Liver (tissue), 9 donors: ENCODE results near the gene MINAR1. TPM values are rescaled to one million over a fixed set of nuclear protein-coding genes. Genes with fewer than 3 reads are reported as not detected.

Source experiments
- DNase-seq: peaks from one replicate; pipeline ENCODE4 v3.0.0-alpha.2; 2017; ENCODE audit warnings: low spot score
- H3K27ac ChIP-seq, 2 donors: one replicate each; pipeline ENCODE4 v1.7.0; 2013; ENCODE audit warnings: inconsistent platforms in 2 of 2, low read length in 2 of 2, control low read depth in 1 of 2, low read depth in 1 of 2, mild to moderate bottlenecking in 1 of 2
- H3K27me3 ChIP-seq, 4 donors: one replicate each; pipeline versions ENCODE4 v1.6.1 to v1.7.0; 2013; ENCODE audit warnings: low read length in 3 of 4, inconsistent platforms in 1 of 4, mild to moderate bottlenecking in 1 of 4, moderate library complexity in 1 of 4; ENCODE audit not compliant: control insufficient read depth in 4 of 4, insufficient read depth in 4 of 4
- H3K36me3 ChIP-seq, 4 donors: one replicate each; pipeline versions ENCODE4 v1.6.1 to v1.7.0; 2013; ENCODE audit warnings: low read length in 3 of 4, mild to moderate bottlenecking in 3 of 4, low read depth in 1 of 4, moderate library complexity in 1 of 4; ENCODE audit not compliant: control insufficient read depth in 4 of 4, insufficient read depth in 3 of 4
- H3K4me1 ChIP-seq, 4 donors: one replicate each; pipeline versions ENCODE4 v1.6.1 to v1.7.0; 2013; ENCODE audit warnings: low read length in 3 of 4, mild to moderate bottlenecking in 3 of 4, moderate library complexity in 1 of 4; ENCODE audit not compliant: control insufficient read depth in 4 of 4, insufficient read depth in 4 of 4
- H3K4me3 ChIP-seq, 3 donors: one replicate each; pipeline versions ENCODE4 v1.6.1 to v1.7.0; 2013; ENCODE audit warnings: low read length in 3 of 3, control low read depth in 1 of 3, low read depth in 1 of 3, mild to moderate bottlenecking in 1 of 3
- H3K9ac ChIP-seq, 2 donors: one replicate each; pipeline ENCODE4 v1.7.0; 2013; ENCODE audit warnings: low read length in 2 of 2, mild to moderate bottlenecking in 2 of 2, moderate library complexity in 2 of 2, control low read depth in 1 of 2, low read depth in 1 of 2
- H3K9me3 ChIP-seq, 4 donors: one replicate each; pipeline versions ENCODE4 v1.6.1 to v1.7.0; 2013; ENCODE audit warnings: low read length in 3 of 4; ENCODE audit not compliant: control insufficient read depth in 4 of 4
- ATF3 ChIP-seq: IDR thresholded peaks from 2 replicates; pipeline ENCODE4 v1.6.1; 2016; ENCODE audit warnings: antibody characterized with exemption
- CTCF ChIP-seq: fragments of 150-350 bp; IDR thresholded peaks from 2 replicates; pipeline ENCODE4 v1.5.1; 2017; ENCODE audit warnings: improper control_type of control experiment, low read depth, low read length; ENCODE audit not compliant: missing input control
- FOXA1 ChIP-seq: IDR thresholded peaks from 2 replicates; pipeline ENCODE4 v1.6.1; 2016; ENCODE audit warnings: antibody characterized with exemption
- FOXA2 ChIP-seq: IDR thresholded peaks from 2 replicates; pipeline ENCODE4 v1.6.1; 2016; ENCODE audit warnings: antibody characterized with exemption
- GABPA ChIP-seq, 2 donors: IDR thresholded peaks in 1 of 2; conservative IDR thresholded peaks in 1 of 2; 2 replicates each; pipeline ENCODE4 v1.6.1; 2016; ENCODE audit warnings: antibody characterized with exemption in 2 of 2, mild to moderate bottlenecking in 1 of 2, moderate library complexity in 1 of 2
- HNF4A ChIP-seq, 2 donors: conservative IDR thresholded peaks; 2 replicates each; pipeline ENCODE4 v1.6.1; 2016; ENCODE audit warnings: antibody characterized with exemption in 2 of 2, mild to moderate bottlenecking in 2 of 2
- JUND ChIP-seq, 2 donors: IDR thresholded peaks; 2 replicates each; pipeline ENCODE4 v1.6.1; 2016; ENCODE audit warnings: antibody characterized with exemption in 2 of 2
- MAX ChIP-seq: IDR thresholded peaks from 2 replicates; pipeline ENCODE4 v1.6.1; 2016; ENCODE audit warnings: antibody characterized with exemption
- NR2F2 ChIP-seq: IDR thresholded peaks from 2 replicates; pipeline ENCODE4 v1.6.1; 2016; ENCODE audit warnings: antibody characterized with exemption
- RAD21 ChIP-seq, 2 donors: IDR thresholded peaks; 2 replicates each; pipeline ENCODE4 v1.6.1; 2016; ENCODE audit warnings: antibody characterized with exemption in 2 of 2, mild to moderate bottlenecking in 2 of 2
- REST ChIP-seq: IDR thresholded peaks from 2 replicates; pipeline ENCODE4 v1.6.1; 2016; ENCODE audit warnings: antibody characterized with exemption, mild to moderate bottlenecking
- RXRA ChIP-seq, 2 donors: IDR thresholded peaks; 2 replicates each; pipeline ENCODE4 v1.6.1; 2017 to 2018; ENCODE audit warnings: antibody characterized with exemption in 2 of 2, mild to moderate bottlenecking in 1 of 2
- SP1 ChIP-seq: IDR thresholded peaks from 2 replicates; pipeline ENCODE4 v1.6.1; 2018; ENCODE audit warnings: antibody characterized with exemption, mild to moderate bottlenecking
- WGBS: extraction: QIAGEN DNeasy Blood & Tissue Kit; methylation state at CpG from one replicate; pipeline ENCODE4 v1.1.7; 2013; 5-methylcytosine and 5-hydroxymethylcytosine counted together
- polyA plus RNA-seq, 2 donors: library from polyadenylated mRNA; stranded (reverse) in 1 of 2; unstranded in 1 of 2; fragments of 200-250 nt in 1 of 2; fragments of >200 nt in 1 of 2; fragmentation: Nextera tagmentation in 1 of 2; extraction: Ambion mirVana in 1 of 2; gene quantifications; one replicate each; pipeline versions ENCODE4 v1.2.1 to v1.2.3, GENCODE V29; 2013 to 2015
- total RNA-seq, 2 donors: library from RNA; depleted of rRNA; stranded (reverse); fragments of >200 nt; gene quantifications; one replicate each; pipeline ENCODE4 v1.2.3, GENCODE V29; 2014
- donor health status: healthy.
- donor health status: healthy.
- donor health status: healthy.
- donor health status: healthy.
- donor health status: healthy.

The MINAR1 gene
- total and polyA plus RNA-seq, 4 donors: 0.01 to 0.14 (median 0.07) TPM

- no peak overlapping the region for H3K4me3 ChIP-seq
Measured at GRCh38 chr15:79478108-79478507, 46.0 kb downstream of the MINAR1 start.

GRCh38 chr15:79479616-79480015, 47.5 kb downstream of the MINAR1 start:
- WGBS: 79% methylated on average over 2 of the region's 2 CpGs
- H3K4me1 ChIP-seq: no peaks in the 10 kb centered on the region
- DNase-seq: no peak
- H3K27ac ChIP-seq: no peak overlapping the region
- no peak overlapping the region for H3K9ac ChIP-seq
- no peaks in the 10 kb centered on the region for H3K9me3 ChIP-seq
- no peaks in the 10 kb centered on the region for H3K36me3 ChIP-seq
- no peak overlapping the region for H3K4me3 ChIP-seq
- H3K27me3 ChIP-seq: no peaks in the 10 kb centered on the region
- TF ChIP-seq ATF3 (no peak), CTCF (no peak), JUND (IDR thresholded peaks at IDR 0.05) (no peak), RXRA (IDR thresholded peaks at IDR 0.05) (no peak), FOXA1 (no peak), HNF4A (conservative IDR thresholded peaks at IDR 0.05) (no peak), MAX (no peak), REST (no peak)

More at GRCh38 chr15:79478108-79478507, 46.0 kb downstream of the MINAR1 start:
- TF ChIP-seq SP1: no peak
- no peak for TF ChIP-seq REST
- TF ChIP-seq RAD21 (IDR thresholded peaks at IDR 0.05): no peak
- no peak for TF ChIP-seq ATF3
- TF ChIP-seq GABPA (IDR thresholded peaks at IDR 0.05 in 1 of 2, conservative IDR thresholded peaks at IDR 0.05 in 1 of 2): no peak
- no peak for TF ChIP-seq FOXA2
- TF ChIP-seq CTCF: no peak
- TF ChIP-seq JUND (IDR thresholded peaks at IDR 0.05): no peak
- no peak for TF ChIP-seq RXRA (IDR thresholded peaks at IDR 0.05)
- TF ChIP-seq NR2F2: no peak
- no peaks in the 10 kb centered on the region for H3K27me3 ChIP-seq
- no peak overlapping the region for H3K27ac ChIP-seq
- no peaks in the 10 kb centered on the region for H3K36me3 ChIP-seq
- WGBS: 91% methylated on average over 7 of the region's 7 CpGs
- no peak for DNase-seq
- no peaks in the 10 kb centered on the region for H3K4me1 ChIP-seq
- no peaks in the 10 kb centered on the region for H3K9me3 ChIP-seq
- H3K9ac ChIP-seq: no peak overlapping the region
